Activated CD4-positive, alpha-beta T cell treated with anti-CD3 and anti-CD28 coated beads, Interleukin-2, Interleukin-6, amounts not matched to agents 100 ng/mL and 50 ng/mL, durations not matched to agents 16 hours and 8 hours (primary cell): ENCODE measurements around the gene GALNTL6.
"Not testable (repeated sequence)": the region's sequence is repeated elsewhere in the genome, so short reads cannot be mapped to it uniquely, and the experiment has no call there.

ENCODE experiments used
- DNase-seq: peaks from one replicate; pipeline ENCODE4 v3.0.0-alpha.2; 2020

The GALNTL6 gene

GRCh38 chr4:172776203-172776861, 963.1 kb downstream of the GALNTL6 start:
- DNase-seq: no peak

GRCh38 chr4:172777729-172778431, 964.7 kb downstream of the GALNTL6 start:
- DNase-seq: no peak

- DNase-seq: no peak
These were observed 965.4 kb downstream of the GALNTL6 start for GRCh38 chr4:172778583-172778982.

GRCh38 chr4:172780566-172781081, 967.4 kb downstream of the GALNTL6 start:
- no peak for DNase-seq

- no peak for DNase-seq
These were observed 972.4 kb downstream of the GALNTL6 start for GRCh38 chr4:172785613-172786012.

- DNase-seq: no peak
These were observed 973.0 kb downstream of the GALNTL6 start for GRCh38 chr4:172786039-172786792.

- no peak for DNase-seq
These were observed 973.9 kb downstream of the GALNTL6 start for GRCh38 chr4:172787111-172787510.

- DNase-seq: no peak
These were observed 978.6 kb downstream of the GALNTL6 start for GRCh38 chr4:172791841-172792240.

- DNase-seq: no peak
These were observed 980.5 kb downstream of the GALNTL6 start for GRCh38 chr4:172793565-172794306.

GRCh38 chr4:172794307-172794703, 981.1 kb downstream of the GALNTL6 start:
- no peak for DNase-seq

- DNase-seq: not testable (repeated sequence)
These were observed 984.1 kb downstream of the GALNTL6 start for GRCh38 chr4:172797281-172797680.

GRCh38 chr4:172802032-172802431, 988.8 kb downstream of the GALNTL6 start:
- DNase-seq: no peak

- no peak for DNase-seq
These were observed 993.6 kb downstream of the GALNTL6 start for GRCh38 chr4:172806841-172807240.

GRCh38 chr4:172808196-172808595, 995.0 kb downstream of the GALNTL6 start:
- DNase-seq: no peak

GRCh38 chr4:172809319-172809718, 996.1 kb downstream of the GALNTL6 start:
- DNase-seq: no peak

GRCh38 chr4:172813359-172813923, 1000.2 kb downstream of the GALNTL6 start:
- peak; percentile 15 for DNase-seq

GRCh38 chr4:172815499-172816164, 1002.4 kb downstream of the GALNTL6 start:
- no peak for DNase-seq

- no peak for DNase-seq
These were observed 1005.7 kb downstream of the GALNTL6 start for GRCh38 chr4:172818901-172819300.

- no peak for DNase-seq
These were observed 1006.1 kb downstream of the GALNTL6 start for GRCh38 chr4:172819353-172819752.

GRCh38 chr4:172822331-172822730, 1009.1 kb downstream of the GALNTL6 start:
- no peak for DNase-seq

- no peak for DNase-seq
These were observed 1013.1 kb downstream of the GALNTL6 start for GRCh38 chr4:172826346-172826745.

- DNase-seq: no peak
These were observed 1013.7 kb downstream of the GALNTL6 start for GRCh38 chr4:172826861-172827260.
